Sigmoid colon (tissue), 7 donors: Measurements from ENCODE around the gene SMIM30. TPM values are rescaled to one million over a fixed set of nuclear protein-coding genes. Genes with fewer than 3 reads are reported as not detected.

ENCODE experiments used
- DNase-seq: peaks from one replicate; pipeline ENCODE4 v3.0.0-alpha.2; 2019
- H3K27ac ChIP-seq, 4 donors: fragments of 200-600 bp; sonication (generic); one replicate each; pipeline ENCODE4 v1.5.1; 2016 to 2019; ENCODE audit warnings: mild to moderate bottlenecking in 1 of 4
- H3K27me3 ChIP-seq, 3 donors: fragments of 200-600 bp; sonication (generic); one replicate each; pipeline ENCODE4 v1.5.1; 2019; ENCODE audit warnings: mild to moderate bottlenecking in 1 of 3
- H3K36me3 ChIP-seq, 4 donors: fragments of 200-600 bp; sonication (generic); one replicate each; pipeline ENCODE4 v1.5.1; 2016 to 2019
- H3K4me1 ChIP-seq, 4 donors: fragments of 200-600 bp; sonication (generic); one replicate each; pipeline ENCODE4 v1.5.1; 2017 to 2019
- H3K4me3 ChIP-seq, 4 donors: fragments of 200-600 bp; sonication (generic); one replicate each; pipeline ENCODE4 v1.5.1; 2017 to 2019; ENCODE audit warnings: mild to moderate bottlenecking in 2 of 4, moderate library complexity in 1 of 4
- H3K9me3 ChIP-seq, 4 donors: fragments of 200-600 bp in 3 of 4; sonication (generic) in 3 of 4; one replicate each; pipeline versions ENCODE4 v1.5.1 to v1.6.1; 2013 to 2019
- EP300 ChIP-seq, 4 donors: sonication (generic); formaldehyde crosslinking; IDR thresholded peaks; one replicate each; pipeline ENCODE4 v1.6.1; 2017; ENCODE audit warnings: antibody characterized with exemption in 4 of 4
- POLR2A ChIP-seq, 2 donors: fragments of 450-650 bp; IDR thresholded peaks; one replicate each; pipeline ENCODE4 v1.6.1; 2016; ENCODE audit warnings: antibody characterized with exemption in 2 of 2, mild to moderate bottlenecking in 2 of 2, moderate library complexity in 2 of 2
- POLR2AphosphoS5 ChIP-seq, 4 donors: sonication (generic); formaldehyde crosslinking; IDR thresholded peaks; one replicate each; pipeline ENCODE4 v1.6.1; 2017; ENCODE audit warnings: antibody characterized with exemption in 4 of 4
- WGBS, 2 donors: extraction: QIAGEN DNeasy Blood & Tissue Kit; methylation state at CpG; one replicate each; pipeline ENCODE4 v1.1.7; 2013; 5-methylcytosine and 5-hydroxymethylcytosine counted together
- intact Hi-C: fragments of 100-400 bp; cut with DNase I; formaldehyde crosslinking; loops from one replicate; pipeline ENCODE4 v1.15.1; 2023
- polyA plus RNA-seq, 3 donors: library from polyadenylated mRNA; stranded (reverse); fragments of 200-250 nt; gene quantifications; one replicate each; pipeline ENCODE4 v1.2.3, GENCODE V29; 2013
- total RNA-seq, 4 donors: library from RNA; depleted of rRNA; stranded (reverse); fragments of >200 nt; gene quantifications; one replicate each; pipeline ENCODE4 v1.1.0, GENCODE V29; 2016
- TF ChIP-seq, protein P1 (sequence below), 4 experiments: fragments of 450-650 bp in 3 of 4; fragments of 200-600 bp in 1 of 4; IDR thresholded peaks; one replicate each; pipeline ENCODE4 v1.5.1; 2016 to 2019; ENCODE audit warnings: antibody characterized with exemption in 4 of 4, mild to moderate bottlenecking in 3 of 4, moderate library complexity in 2 of 4
- donor health status: healthy with polysubstance abuse.
- donor health status: Bipolar disorder and iron deficiency.
- donor health status: healthy.

Gene SMIM30
- total and polyA plus RNA-seq, 7 donors: 37.0 to 79.0 (median 56.7) TPM

DNA sequence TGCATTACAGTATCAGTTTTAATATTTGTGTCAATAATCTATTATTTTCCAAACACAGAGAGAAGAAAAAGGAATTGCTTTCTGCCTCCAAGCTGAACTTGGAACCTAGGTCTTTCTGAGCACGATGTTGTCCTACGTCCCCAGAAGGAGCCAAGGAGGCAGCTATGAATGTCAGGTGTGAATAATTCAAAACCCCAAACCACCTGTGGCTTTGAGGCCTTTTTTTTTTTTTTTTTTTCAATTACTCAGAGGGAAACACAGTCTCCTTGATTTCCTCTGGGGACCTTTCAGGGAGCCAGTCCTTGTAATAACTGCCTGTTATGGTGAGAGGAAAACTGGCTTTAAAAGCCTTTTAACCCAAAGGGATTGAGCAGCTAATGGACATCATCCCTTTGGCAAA lies 40.0 kb downstream of the SMIM30 start:
- Histone ChIP-seq H3K27ac (no peak overlapping the region), H3K9me3 (no peaks in the 10 kb centered on the region), H3K36me3 (no peaks in the 10 kb centered on the region), H3K27me3 (no peaks in the 10 kb centered on the region), H3K4me3 (no peak overlapping the region), H3K4me1 (no peaks in the 10 kb centered on the region)
- DNase-seq: no peak
- WGBS, 2 donors: 72 to 81% methylated on average over 2 of the region's 2 CpGs
- TF ChIP-seq, protein P1, sequence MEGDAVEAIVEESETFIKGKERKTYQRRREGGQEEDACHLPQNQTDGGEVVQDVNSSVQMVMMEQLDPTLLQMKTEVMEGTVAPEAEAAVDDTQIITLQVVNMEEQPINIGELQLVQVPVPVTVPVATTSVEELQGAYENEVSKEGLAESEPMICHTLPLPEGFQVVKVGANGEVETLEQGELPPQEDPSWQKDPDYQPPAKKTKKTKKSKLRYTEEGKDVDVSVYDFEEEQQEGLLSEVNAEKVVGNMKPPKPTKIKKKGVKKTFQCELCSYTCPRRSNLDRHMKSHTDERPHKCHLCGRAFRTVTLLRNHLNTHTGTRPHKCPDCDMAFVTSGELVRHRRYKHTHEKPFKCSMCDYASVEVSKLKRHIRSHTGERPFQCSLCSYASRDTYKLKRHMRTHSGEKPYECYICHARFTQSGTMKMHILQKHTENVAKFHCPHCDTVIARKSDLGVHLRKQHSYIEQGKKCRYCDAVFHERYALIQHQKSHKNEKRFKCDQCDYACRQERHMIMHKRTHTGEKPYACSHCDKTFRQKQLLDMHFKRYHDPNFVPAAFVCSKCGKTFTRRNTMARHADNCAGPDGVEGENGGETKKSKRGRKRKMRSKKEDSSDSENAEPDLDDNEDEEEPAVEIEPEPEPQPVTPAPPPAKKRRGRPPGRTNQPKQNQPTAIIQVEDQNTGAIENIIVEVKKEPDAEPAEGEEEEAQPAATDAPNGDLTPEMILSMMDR (IDR thresholded peaks at IDR 0.05): no peak
- no peak for TF ChIP-seq POLR2A (IDR thresholded peaks at IDR 0.05)
- TF ChIP-seq POLR2AphosphoS5 (IDR thresholded peaks at IDR 0.05): no peak
- no peak for TF ChIP-seq EP300 (IDR thresholded peaks at IDR 0.05)
- intact Hi-C loops: no loop called here

DNA sequence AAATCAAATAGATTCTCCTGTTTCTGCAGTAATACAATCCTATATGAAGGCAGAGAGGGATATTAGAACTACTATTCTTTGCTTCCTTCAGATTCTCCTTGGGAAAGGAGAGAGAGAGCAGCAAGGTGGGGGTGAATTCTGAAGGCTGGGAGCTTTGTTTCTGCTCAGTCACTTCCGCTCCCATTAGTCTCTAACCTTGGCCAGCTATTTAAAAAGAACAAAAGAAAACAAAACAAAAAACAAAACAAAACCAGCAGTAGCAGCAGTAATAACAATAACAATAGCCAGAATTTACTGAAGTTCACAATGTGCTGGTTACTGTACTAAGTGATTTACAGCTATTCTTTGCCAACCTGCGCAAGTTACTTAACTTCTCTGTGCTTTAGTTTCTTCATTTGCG lies 41.7 kb downstream of the SMIM30 start:
- H3K4me1 ChIP-seq: no peaks in the 10 kb centered on the region
- H3K27me3 ChIP-seq: no peaks in the 10 kb centered on the region
- WGBS, 2 donors: 87 to 91% methylated on average over 3 of the region's 3 CpGs
- no peak overlapping the region for H3K4me3 ChIP-seq
- H3K36me3 ChIP-seq: no peaks in the 10 kb centered on the region
- DNase-seq: no peak
- H3K9me3 ChIP-seq: no peaks in the 10 kb centered on the region
- TF ChIP-seq EP300 (IDR thresholded peaks at IDR 0.05): no peak
- TF ChIP-seq POLR2A (IDR thresholded peaks at IDR 0.05): no peak
- TF ChIP-seq POLR2AphosphoS5 (IDR thresholded peaks at IDR 0.05): no peak
- TF ChIP-seq, protein P1 (IDR thresholded peaks at IDR 0.05): no peak
- no peak overlapping the region for H3K27ac ChIP-seq
- intact Hi-C loops: no loop called here

GRCh38 chr7:113071465-113071864 lies 46.9 kb downstream of the SMIM30 start:
- DNase-seq: no peak
- intact Hi-C loops: no loop called here
- Histone ChIP-seq H3K36me3 (no peaks in the 10 kb centered on the region), H3K27ac (no peak overlapping the region), H3K4me1 (no peaks in the 10 kb centered on the region), H3K4me3 (no peak overlapping the region), H3K9me3 (no peaks in the 10 kb centered on the region), H3K27me3 (no peaks in the 10 kb centered on the region)
- no peak for TF ChIP-seq EP300 (IDR thresholded peaks at IDR 0.05)
- no peak for TF ChIP-seq POLR2A (IDR thresholded peaks at IDR 0.05)
- TF ChIP-seq POLR2AphosphoS5 (IDR thresholded peaks at IDR 0.05): no peak
- TF ChIP-seq, protein P1 (IDR thresholded peaks at IDR 0.05): no peak
- 1 to 7% methylated on average over 1 of the region's 1 CpG for WGBS, 2 donors

Other genes with a start within 250 kb of the SMIM30 start
- gene GPR85, start 31.7 kb downstream of the SMIM30 start, total RNA-seq: 1 to 10 TPM in 2 of 4 donors, under 1 TPM in 2; 0.16 to 6.1 (median 0.67) TPM
- under 1 TPM in 2 of 3 donors, not detected in 1; 0.41 to 0.46 TPM for gene GPR85, start 31.7 kb downstream of the SMIM30 start, polyA plus RNA-seq